ENCODE results near the gene ERMARD. TPM values are rescaled to one million over a fixed set of nuclear protein-coding genes. Genes with fewer than 3 reads are reported as not detected.

Gene ERMARD
- total RNA-seq, 1 experiment from 2014 or later, result 25.3 TPM

- H3K4me1 Mint-ChIP-seq (ENCODE audit: low read depth, unreplicated experiment), result peaks cover 5% of the 10 kb centered on the region
- H3K9me3 Mint-ChIP-seq (ENCODE audit: unreplicated experiment), result no peaks in the 10 kb centered on the region
- H3K36me3 Mint-ChIP-seq (ENCODE audit: insufficient read depth, unreplicated experiment), result peaks cover 5% of the 10 kb centered on the region
- TF ChIP-seq CTCF (IDR thresholded peaks at IDR 0.05; ENCODE audit: insufficient read depth in 1 of 2, low read depth in 1 of 2, low read length in 1 of 2, severe bottlenecking in 1 of 2, unreplicated experiment in 1 of 2), result no peak
- DNase-seq, result no peak
- H3K4me3 Mint-ChIP-seq (ENCODE audit: unreplicated experiment), result no peak overlapping the region
- no peaks in the 10 kb centered on the region for H3K27me3 Mint-ChIP-seq (ENCODE audit: insufficient read depth, unreplicated experiment)
- no peaks in the 10 kb centered on the region for H3K27me3 ChIP-seq (replicated peaks; ENCODE audit: control insufficient read depth, insufficient read depth, low read length)
- intact Hi-C loops (cut with micrococcal nuclease; ENCODE audit: unreplicated experiment), result no loop called here
- H3K36me3 ChIP-seq (ENCODE audit: control insufficient read depth, insufficient read depth, low read length), result peaks cover 1% of the 10 kb centered on the region; the same call in 1 of the 2 replicates
- no peak overlapping the region for H3K27ac Mint-ChIP-seq (ENCODE audit: unreplicated experiment)
- ChIA-PET POLR2A (no interaction called here), CTCF (no interaction called here)
- BruUV-seq (replicated peaks), result no TSS peak
- no peaks in the 10 kb centered on the region for H3K9me3 ChIP-seq
- H3K4me1 ChIP-seq, result no peaks in the 10 kb centered on the region
- no peak overlapping the region for H3K4me3 ChIP-seq (ENCODE audit: low read depth, low read length)
Measured at GRCh38 chr6:169779092-169779815, 27.8 kb downstream of the ERMARD start.

- TF ChIP-seq CTCF (IDR thresholded peaks at IDR 0.05; ENCODE audit: insufficient read depth in 1 of 2, low read depth in 1 of 2, low read length in 1 of 2, severe bottlenecking in 1 of 2, unreplicated experiment in 1 of 2), result no peak
- H3K9me3 ChIP-seq, result no peaks in the 10 kb centered on the region
- ChIA-PET CTCF (no interaction called here), POLR2A (no interaction called here)
- no peak overlapping the region for H3K27ac Mint-ChIP-seq (ENCODE audit: unreplicated experiment)
- intact Hi-C loops (cut with micrococcal nuclease; ENCODE audit: unreplicated experiment), result no loop called here
- H3K27me3 ChIP-seq (replicated peaks; ENCODE audit: control insufficient read depth, insufficient read depth, low read length), result no peaks in the 10 kb centered on the region
- H3K36me3 ChIP-seq (ENCODE audit: control insufficient read depth, insufficient read depth, low read length), result peaks cover 1% of the 10 kb centered on the region; the same call in 1 of the 2 replicates
- H3K4me3 ChIP-seq (ENCODE audit: low read depth, low read length), result no peak overlapping the region
- no peaks in the 10 kb centered on the region for H3K9me3 Mint-ChIP-seq (ENCODE audit: unreplicated experiment)
- no peaks in the 10 kb centered on the region for H3K4me1 ChIP-seq
- no TSS peak for BruUV-seq (replicated peaks)
- no peak overlapping the region for H3K4me3 Mint-ChIP-seq (ENCODE audit: unreplicated experiment)
- DNase-seq, result no peak
- peaks cover 6% of the 10 kb centered on the region for H3K36me3 Mint-ChIP-seq (ENCODE audit: insufficient read depth, unreplicated experiment)
- H3K27me3 Mint-ChIP-seq (ENCODE audit: insufficient read depth, unreplicated experiment), result no peaks in the 10 kb centered on the region
- peaks cover 5% of the 10 kb centered on the region for H3K4me1 Mint-ChIP-seq (ENCODE audit: low read depth, unreplicated experiment)
Measured at GRCh38 chr6:169779896-169780295, 28.5 kb downstream of the ERMARD start.

GRCh38 chr6:169780571-169781091 is 29.2 kb downstream of the ERMARD start:
- Mint-ChIP-seq H3K4me1 (ENCODE audit: low read depth, unreplicated experiment) (no peaks in the 10 kb centered on the region), H3K9me3 (ENCODE audit: unreplicated experiment) (no peaks in the 10 kb centered on the region), H3K27ac (ENCODE audit: unreplicated experiment) (no peak overlapping the region), H3K36me3 (ENCODE audit: insufficient read depth, unreplicated experiment) (peaks cover 6% of the 10 kb centered on the region), H3K4me3 (ENCODE audit: unreplicated experiment) (no peak overlapping the region), H3K27me3 (ENCODE audit: insufficient read depth, unreplicated experiment) (no peaks in the 10 kb centered on the region)
- H3K4me1 ChIP-seq, result no peaks in the 10 kb centered on the region
- BruUV-seq (replicated peaks), result no TSS peak
- H3K27me3 ChIP-seq (replicated peaks; ENCODE audit: control insufficient read depth, insufficient read depth, low read length), result no peaks in the 10 kb centered on the region
- no peak for TF ChIP-seq CTCF (IDR thresholded peaks at IDR 0.05; ENCODE audit: insufficient read depth in 1 of 2, low read depth in 1 of 2, low read length in 1 of 2, severe bottlenecking in 1 of 2, unreplicated experiment in 1 of 2)
- H3K4me3 ChIP-seq (ENCODE audit: low read depth, low read length), result no peak overlapping the region
- DNase-seq, result no peak
- ChIA-PET POLR2A (no interaction called here), CTCF (no interaction called here)
- no peaks in the 10 kb centered on the region for H3K9me3 ChIP-seq
- H3K36me3 ChIP-seq (ENCODE audit: control insufficient read depth, insufficient read depth, low read length), result peaks cover 1% of the 10 kb centered on the region; the same call in 1 of the 2 replicates
- intact Hi-C loops (cut with micrococcal nuclease; ENCODE audit: unreplicated experiment), result no loop called here

Measured in Caco-2 (cell line).